BE2C (cell line): ENCODE measurements around the gene PRKN.

ENCODE experiments used
- DNase-seq: peaks from one replicate; pipeline ENCODE4 v3.0.0-alpha.2; 2020
- H3K27me3 ChIP-seq: fragments of 250-450 bp; sonication (Bioruptor Pico); 2 replicates; pipeline ENCODE4 v1.5.1; 2020; ENCODE audit warnings: mild to moderate bottlenecking
- H3K36me3 ChIP-seq: fragments of 250-450 bp; sonication (Bioruptor Pico); 2 replicates; pipeline ENCODE4 v1.5.1; 2020; ENCODE audit warnings: mild to moderate bottlenecking
- H3K4me1 ChIP-seq: fragments of 250-450 bp; sonication (Bioruptor Pico); 2 replicates; pipeline ENCODE4 v1.5.1; 2020
- H3K4me3 ChIP-seq: 2 replicates; pipeline ENCODE4 v1.5.1; 2011; ENCODE audit warnings: low read depth, low read length
- H3K9me3 ChIP-seq: fragments of 250-450 bp; sonication (Bioruptor Pico); 2 replicates; pipeline ENCODE4 v1.5.1; 2020
- TF ChIP-seq, protein P1 (sequence below): IDR thresholded peaks from 2 replicates; pipeline ENCODE4 v1.5.1; 2012; ENCODE audit warnings: mild to moderate bottlenecking, low read depth, low read length

PRKN gene

DNA sequence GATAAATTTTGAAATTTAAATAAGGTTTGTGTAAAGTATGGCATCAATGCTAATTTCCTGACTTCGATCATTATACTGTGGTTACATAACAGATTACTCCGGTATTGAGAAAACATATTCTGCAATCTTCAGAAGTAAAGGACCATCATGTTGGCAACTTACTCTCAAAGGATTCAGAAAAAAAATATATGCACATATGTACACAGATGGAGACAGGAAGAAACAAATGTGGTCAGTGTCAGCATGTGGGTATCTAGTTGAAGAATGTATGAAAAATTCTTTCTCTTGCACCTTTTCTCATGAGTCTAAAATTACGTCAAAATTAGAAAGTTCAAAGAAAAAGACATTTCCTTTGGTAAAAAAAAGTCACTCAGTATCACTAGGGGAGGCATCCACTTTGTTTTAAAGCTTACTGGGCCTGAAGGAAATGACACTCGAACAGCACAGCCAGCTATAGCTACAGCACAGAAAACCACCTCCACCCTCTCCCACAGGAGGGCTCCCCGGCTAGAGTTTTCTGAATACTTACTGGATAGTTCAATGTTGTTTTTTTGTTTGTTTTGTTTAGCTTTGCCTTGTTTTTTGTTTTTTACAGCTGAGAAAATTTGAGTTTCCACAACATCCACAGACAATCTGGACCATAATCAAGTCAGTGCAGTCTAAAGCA lies 1136.5 kb downstream of the PRKN start:
- DNase-seq, result no peak
- no peaks in the 10 kb centered on the region for H3K4me1 ChIP-seq
- TF ChIP-seq, protein P1, sequence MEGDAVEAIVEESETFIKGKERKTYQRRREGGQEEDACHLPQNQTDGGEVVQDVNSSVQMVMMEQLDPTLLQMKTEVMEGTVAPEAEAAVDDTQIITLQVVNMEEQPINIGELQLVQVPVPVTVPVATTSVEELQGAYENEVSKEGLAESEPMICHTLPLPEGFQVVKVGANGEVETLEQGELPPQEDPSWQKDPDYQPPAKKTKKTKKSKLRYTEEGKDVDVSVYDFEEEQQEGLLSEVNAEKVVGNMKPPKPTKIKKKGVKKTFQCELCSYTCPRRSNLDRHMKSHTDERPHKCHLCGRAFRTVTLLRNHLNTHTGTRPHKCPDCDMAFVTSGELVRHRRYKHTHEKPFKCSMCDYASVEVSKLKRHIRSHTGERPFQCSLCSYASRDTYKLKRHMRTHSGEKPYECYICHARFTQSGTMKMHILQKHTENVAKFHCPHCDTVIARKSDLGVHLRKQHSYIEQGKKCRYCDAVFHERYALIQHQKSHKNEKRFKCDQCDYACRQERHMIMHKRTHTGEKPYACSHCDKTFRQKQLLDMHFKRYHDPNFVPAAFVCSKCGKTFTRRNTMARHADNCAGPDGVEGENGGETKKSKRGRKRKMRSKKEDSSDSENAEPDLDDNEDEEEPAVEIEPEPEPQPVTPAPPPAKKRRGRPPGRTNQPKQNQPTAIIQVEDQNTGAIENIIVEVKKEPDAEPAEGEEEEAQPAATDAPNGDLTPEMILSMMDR, result no peak

DNA sequence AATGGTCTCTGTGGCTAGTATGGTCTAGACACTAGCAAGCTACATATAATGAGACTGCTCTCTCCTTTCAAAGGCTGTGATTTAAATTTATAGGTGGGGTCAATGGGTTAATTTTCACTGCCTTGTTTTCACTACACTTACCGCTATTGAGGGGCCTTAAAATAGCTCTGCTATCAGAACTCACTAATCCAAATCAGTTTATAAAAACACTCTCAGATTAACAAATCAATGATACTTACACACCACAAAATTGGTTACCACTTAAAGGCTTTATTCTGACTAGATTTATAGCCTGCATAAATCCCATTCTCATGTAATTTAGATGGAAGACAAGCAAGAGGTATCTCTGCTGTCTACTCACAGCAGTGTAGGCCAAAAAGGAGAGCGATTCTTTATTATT lies 1140.7 kb downstream of the PRKN start:
- no peaks in the 10 kb centered on the region for H3K9me3 ChIP-seq
- TF ChIP-seq, protein P1, result no peak
- no peaks in the 10 kb centered on the region for H3K36me3 ChIP-seq
- no peaks in the 10 kb centered on the region for H3K27me3 ChIP-seq
- H3K4me3 ChIP-seq, result no peak overlapping the region
- H3K4me1 ChIP-seq, result peaks cover 8% of the 10 kb centered on the region
- no peak for DNase-seq

More for the DNA sequence above, 1136.5 kb downstream of the PRKN start:
- Histone ChIP-seq H3K9me3 (no peaks in the 10 kb centered on the region), H3K36me3 (no peaks in the 10 kb centered on the region), H3K4me3 (no peak overlapping the region), H3K27me3 (no peaks in the 10 kb centered on the region)

DNA sequence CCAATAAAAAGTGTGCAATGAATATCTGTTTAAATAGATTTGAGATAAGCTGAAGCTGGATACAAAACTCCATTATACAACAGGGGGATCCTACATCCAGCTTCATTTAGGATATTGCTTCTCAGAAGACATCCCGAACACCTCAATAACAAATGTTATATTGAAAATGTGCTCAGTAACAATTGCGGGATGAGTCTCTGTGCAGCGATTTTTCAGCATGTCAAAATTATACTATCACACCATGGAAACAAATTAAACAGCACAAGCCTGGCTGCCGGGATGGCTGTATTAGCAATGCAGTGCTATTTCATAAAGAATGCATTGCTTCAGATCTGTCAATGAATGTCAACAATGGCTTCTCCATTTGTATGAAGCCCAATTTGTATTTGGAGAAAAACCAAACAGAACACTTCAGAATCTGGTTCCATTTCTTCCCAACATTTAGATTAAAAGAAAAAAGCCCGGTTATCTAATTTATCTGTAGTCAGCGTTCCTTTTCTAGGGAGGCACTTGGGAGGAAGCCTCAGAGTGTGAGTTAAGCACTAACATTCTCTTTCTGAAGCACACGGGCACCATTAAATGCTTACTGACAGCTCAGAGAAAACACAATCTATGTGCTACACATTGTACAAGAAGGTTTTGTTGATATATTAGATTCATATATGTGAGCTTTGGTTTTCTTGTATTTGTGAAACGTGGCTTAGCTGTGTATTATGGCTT lies 1142.8 kb downstream of the PRKN start:
- no peak overlapping the region for H3K4me3 ChIP-seq
- TF ChIP-seq, protein P1, result no peak
- no peak for DNase-seq

DNA sequence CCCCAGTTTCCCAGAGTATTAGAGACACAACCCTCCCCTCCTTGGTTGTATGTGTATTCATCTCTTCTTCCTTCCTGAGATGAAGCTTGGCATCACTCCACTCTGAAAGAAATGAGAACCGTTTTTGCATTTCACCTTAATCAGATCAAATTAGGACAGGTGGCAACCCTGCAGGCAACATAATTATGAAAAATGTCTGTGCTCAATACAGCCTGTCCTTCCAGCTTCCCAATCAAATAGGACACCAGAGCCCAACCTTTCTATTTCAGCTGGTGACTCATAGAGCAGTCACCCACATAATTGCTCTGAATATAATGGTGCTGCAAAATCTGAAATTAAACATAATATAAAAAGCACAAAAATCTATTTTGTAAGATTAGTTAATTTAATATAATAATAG lies 1143.5 kb downstream of the PRKN start:
- Histone ChIP-seq H3K4me1 (peaks cover 8% of the 10 kb centered on the region), H3K9me3 (no peaks in the 10 kb centered on the region), H3K27me3 (no peaks in the 10 kb centered on the region), H3K36me3 (no peaks in the 10 kb centered on the region), H3K4me3 (no peak overlapping the region)
- TF ChIP-seq, protein P1, result no peak
- DNase-seq, result peak; percentile 22

More for the DNA sequence above, 1142.8 kb downstream of the PRKN start:
- Histone ChIP-seq H3K4me1 (peaks cover 8% of the 10 kb centered on the region), H3K9me3 (no peaks in the 10 kb centered on the region), H3K27me3 (no peaks in the 10 kb centered on the region), H3K36me3 (no peaks in the 10 kb centered on the region)

DNA sequence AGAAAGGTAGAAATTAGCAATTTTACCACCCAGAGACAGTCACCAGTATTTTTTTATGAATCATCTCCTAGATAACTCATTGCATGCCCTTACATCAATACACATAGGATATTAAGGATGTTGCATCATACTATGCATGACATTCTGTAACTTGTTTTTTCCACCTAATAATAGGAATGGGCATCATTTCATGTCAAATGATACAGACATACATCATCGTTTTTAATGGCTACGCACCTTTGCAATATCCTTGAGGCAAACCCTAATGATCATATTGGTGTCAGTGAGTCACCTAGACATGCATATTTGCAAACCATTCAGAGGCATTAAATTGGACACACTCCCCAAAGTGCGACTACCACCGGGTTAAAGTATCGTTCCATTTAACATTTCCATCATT lies 1144.0 kb downstream of the PRKN start:
- no peaks in the 10 kb centered on the region for H3K36me3 ChIP-seq
- H3K27me3 ChIP-seq, result no peaks in the 10 kb centered on the region
- H3K4me3 ChIP-seq, result no peak overlapping the region
- no peaks in the 10 kb centered on the region for H3K9me3 ChIP-seq
- H3K4me1 ChIP-seq, result peaks cover 8% of the 10 kb centered on the region
- TF ChIP-seq, protein P1, result no peak
- DNase-seq, result no peak

DNA sequence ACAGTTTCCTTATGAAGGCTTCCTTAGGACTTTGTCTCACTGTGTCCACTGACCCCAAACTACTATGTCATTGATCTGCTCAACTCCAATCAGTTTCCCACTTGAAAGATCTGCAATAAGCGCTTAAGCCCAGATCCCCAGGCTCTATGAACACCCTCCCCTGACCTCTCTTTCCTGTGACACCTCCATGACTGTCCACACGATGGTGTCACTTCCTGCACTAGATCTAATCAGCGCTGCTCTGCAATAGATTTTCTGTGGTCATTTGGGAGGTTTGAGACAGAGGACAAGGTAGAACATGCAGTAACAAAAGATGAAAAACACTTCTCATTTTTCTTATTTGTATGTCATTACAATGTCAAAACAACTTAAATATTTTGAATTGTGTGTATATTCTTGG lies 1149.1 kb downstream of the PRKN start:
- H3K36me3 ChIP-seq, result no peaks in the 10 kb centered on the region
- TF ChIP-seq, protein P1, result no peak
- no peaks in the 10 kb centered on the region for H3K9me3 ChIP-seq
- DNase-seq, result no peak
- H3K4me1 ChIP-seq, result peaks cover under 1% of the 10 kb centered on the region
- no peak overlapping the region for H3K4me3 ChIP-seq
- no peaks in the 10 kb centered on the region for H3K27me3 ChIP-seq
